Progenitor cell of endocrine pancreas (in vitro differentiated cells): ENCODE results near the gene CEP89. TPM values are rescaled to one million over a fixed set of nuclear protein-coding genes. Genes with fewer than 3 reads are reported as not detected.
"Not testable (repeated sequence)": the region's sequence is repeated elsewhere in the genome, so short reads cannot be mapped to it uniquely, and the experiment has no call there.

Source experiments
- DNase-seq: peaks from one replicate; pipeline ENCODE4 v3.0.0; 2021; ENCODE audit warnings: low spot score; ENCODE audit not compliant: unreplicated experiment
- H3K27ac Mint-ChIP-seq: 2 replicates; pipeline ENCODE4 v1.8.0; 2021; ENCODE audit warnings: mild to moderate bottlenecking, moderate library complexity, mixed read lengths
- H3K27me3 Mint-ChIP-seq: 2 replicates; pipeline ENCODE4 v1.8.0; 2021; ENCODE audit warnings: mixed read lengths
- H3K36me3 Mint-ChIP-seq: 2 replicates; pipeline ENCODE4 v1.8.0; 2022; ENCODE audit warnings: mixed read lengths; ENCODE audit not compliant: insufficient read depth
- H3K4me1 Mint-ChIP-seq: 2 replicates; pipeline ENCODE4 v1.8.0; 2021; ENCODE audit warnings: low read depth, mixed read lengths
- H3K4me3 Mint-ChIP-seq: 2 replicates; pipeline ENCODE4 v1.8.0; 2021; ENCODE audit warnings: low read depth, mild to moderate bottlenecking, moderate library complexity, mixed read lengths
- H3K9me3 Mint-ChIP-seq: 2 replicates; pipeline ENCODE4 v1.8.0; 2021; ENCODE audit warnings: low read depth, mixed read lengths
- total RNA-seq: library from RNA; stranded (reverse); gene quantifications from 2 replicates; pipeline ENCODE4 v1.2.1, GENCODE V29; 2021
- TF ChIP-seq, protein P1 (sequence below): fragments of 200-600 bp; sonication (generic); IDR thresholded peaks from one replicate; pipeline ENCODE4 v1.5.0; 2021; ENCODE audit warnings: antibody characterized with exemption, mild to moderate bottlenecking; ENCODE audit not compliant: unreplicated experiment

Gene CEP89
- total RNA-seq, 1 donor from 2014 or later, result 47.3 TPM

- no peaks in the 10 kb centered on the region for H3K27me3 Mint-ChIP-seq
- H3K9me3 Mint-ChIP-seq, result no peaks in the 10 kb centered on the region
- TF ChIP-seq, protein P1, sequence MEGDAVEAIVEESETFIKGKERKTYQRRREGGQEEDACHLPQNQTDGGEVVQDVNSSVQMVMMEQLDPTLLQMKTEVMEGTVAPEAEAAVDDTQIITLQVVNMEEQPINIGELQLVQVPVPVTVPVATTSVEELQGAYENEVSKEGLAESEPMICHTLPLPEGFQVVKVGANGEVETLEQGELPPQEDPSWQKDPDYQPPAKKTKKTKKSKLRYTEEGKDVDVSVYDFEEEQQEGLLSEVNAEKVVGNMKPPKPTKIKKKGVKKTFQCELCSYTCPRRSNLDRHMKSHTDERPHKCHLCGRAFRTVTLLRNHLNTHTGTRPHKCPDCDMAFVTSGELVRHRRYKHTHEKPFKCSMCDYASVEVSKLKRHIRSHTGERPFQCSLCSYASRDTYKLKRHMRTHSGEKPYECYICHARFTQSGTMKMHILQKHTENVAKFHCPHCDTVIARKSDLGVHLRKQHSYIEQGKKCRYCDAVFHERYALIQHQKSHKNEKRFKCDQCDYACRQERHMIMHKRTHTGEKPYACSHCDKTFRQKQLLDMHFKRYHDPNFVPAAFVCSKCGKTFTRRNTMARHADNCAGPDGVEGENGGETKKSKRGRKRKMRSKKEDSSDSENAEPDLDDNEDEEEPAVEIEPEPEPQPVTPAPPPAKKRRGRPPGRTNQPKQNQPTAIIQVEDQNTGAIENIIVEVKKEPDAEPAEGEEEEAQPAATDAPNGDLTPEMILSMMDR, result no peak
- H3K4me1 Mint-ChIP-seq, result peaks cover 8% of the 10 kb centered on the region
- no peak for DNase-seq
- H3K4me3 Mint-ChIP-seq, result peak overlapping the region; percentile 100
- H3K36me3 Mint-ChIP-seq, result peaks cover 7% of the 10 kb centered on the region
- peak overlapping the region; percentile 97 for H3K27ac Mint-ChIP-seq
Measured at GRCh38 chr19:32971012-32971595, 654 bp downstream of the CEP89 start.

DNA sequence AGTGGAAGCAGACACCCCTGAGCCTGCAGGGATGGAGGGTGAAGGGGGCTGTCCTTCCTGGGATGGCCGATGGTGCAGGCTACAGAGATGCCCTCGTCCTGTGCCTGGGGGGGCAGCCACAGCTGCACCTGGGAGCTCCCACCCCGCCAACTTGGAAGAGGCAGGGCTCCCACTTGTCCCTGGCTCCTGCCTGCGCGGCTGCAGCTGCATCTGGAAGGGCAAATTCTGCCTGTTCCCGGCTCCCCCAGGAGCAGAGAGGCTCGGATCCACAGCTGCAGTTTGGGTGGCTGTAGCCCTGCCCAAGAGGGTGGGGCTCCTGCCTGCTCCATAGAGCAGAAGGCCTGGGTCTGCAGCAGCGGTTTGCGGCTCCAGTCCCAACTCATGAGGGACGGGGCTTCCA, 2.2 kb downstream of the CEP89 start:
- H3K9me3 Mint-ChIP-seq, result no peaks in the 10 kb centered on the region

DNA sequence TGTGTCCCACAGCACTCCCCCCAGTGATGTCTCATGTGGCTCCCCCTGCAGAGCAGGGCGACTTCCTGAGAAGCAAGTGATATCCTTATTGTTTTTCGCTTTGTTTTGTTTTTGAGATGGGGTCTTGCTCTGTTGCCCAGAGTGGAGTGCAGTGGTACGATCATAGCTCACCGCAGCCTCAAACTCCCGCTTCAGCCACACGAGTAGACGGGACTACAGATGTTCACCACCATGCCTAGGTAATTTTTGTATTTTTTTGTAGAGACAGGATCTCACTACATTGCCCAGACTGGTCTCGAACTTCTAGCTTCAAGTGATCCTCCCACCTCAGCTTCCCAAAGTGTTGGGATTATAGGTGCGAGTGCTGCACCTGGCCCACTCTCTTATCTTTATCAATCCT, 5.0 kb downstream of the CEP89 start:
- Mint-ChIP-seq H3K4me3 (no peak overlapping the region), H3K27me3 (no peaks in the 10 kb centered on the region), H3K9me3 (no peaks in the 10 kb centered on the region), H3K4me1 (peaks cover 7% of the 10 kb centered on the region), H3K36me3 (peaks cover 18% of the 10 kb centered on the region), H3K27ac (no peak overlapping the region)
- no peak for DNase-seq
- TF ChIP-seq, protein P1, result no peak

More for the DNA sequence above, 2.2 kb downstream of the CEP89 start:
- peaks cover 8% of the 10 kb centered on the region for H3K4me1 Mint-ChIP-seq
- H3K36me3 Mint-ChIP-seq, result peaks cover 7% of the 10 kb centered on the region
- H3K27me3 Mint-ChIP-seq, result no peaks in the 10 kb centered on the region
- TF ChIP-seq, protein P1, result no peak
- no peak overlapping the region for H3K27ac Mint-ChIP-seq
- no peak overlapping the region for H3K4me3 Mint-ChIP-seq
- no peak for DNase-seq

GRCh38 chr19:32945260-32945659, 26.5 kb downstream of the CEP89 start:
- Mint-ChIP-seq H3K27ac (no peak overlapping the region), H3K36me3 (peaks cover 35% of the 10 kb centered on the region)
- DNase-seq, result no peak

GRCh38 chr19:32941273-32941672, 30.5 kb downstream of the CEP89 start:
- peaks cover 26% of the 10 kb centered on the region for H3K36me3 Mint-ChIP-seq
- H3K27ac Mint-ChIP-seq, H3K4me3 Mint-ChIP-seq, H3K4me1 Mint-ChIP-seq, H3K27me3 Mint-ChIP-seq, H3K9me3 Mint-ChIP-seq, DNase-seq: not testable (repeated sequence)

More at GRCh38 chr19:32945260-32945659, 26.5 kb downstream of the CEP89 start:
- TF ChIP-seq, protein P1, result no peak
- Mint-ChIP-seq H3K9me3 (no peaks in the 10 kb centered on the region), H3K4me1 (no peaks in the 10 kb centered on the region), H3K4me3 (no peak overlapping the region), H3K27me3 (no peaks in the 10 kb centered on the region)

- Mint-ChIP-seq H3K9me3 (no peaks in the 10 kb centered on the region), H3K27ac (no peak overlapping the region), H3K4me3 (no peak overlapping the region), H3K4me1 (no peaks in the 10 kb centered on the region), H3K36me3 (peaks cover 24% of the 10 kb centered on the region), H3K27me3 (no peaks in the 10 kb centered on the region)
- TF ChIP-seq, protein P1, result no peak
- DNase-seq, result no peak
Measured at GRCh38 chr19:32936065-32936464, 35.7 kb downstream of the CEP89 start.
